M059J (cell line): ENCODE results near the gene ERGIC2. TPM values are rescaled to one million over a fixed set of nuclear protein-coding genes. Genes with fewer than 3 reads are reported as not detected.
"Not testable (repeated sequence)": the region's sequence is repeated elsewhere in the genome, so short reads cannot be mapped to it uniquely, and the experiment has no call there.

Experiments used
- DNase-seq: peaks from one replicate; pipeline ENCODE4 v3.0.0-alpha.2; 2012; ENCODE audit warnings: low read depth
- total RNA-seq: library from RNA; depleted of rRNA; stranded (reverse); fragments of >200 nt; shearing (Covaris generic); gene quantifications from 2 replicates; pipeline ENCODE4 v1.2.3, GENCODE V29; 2014; rRNA removed

The ERGIC2 gene, protein sequence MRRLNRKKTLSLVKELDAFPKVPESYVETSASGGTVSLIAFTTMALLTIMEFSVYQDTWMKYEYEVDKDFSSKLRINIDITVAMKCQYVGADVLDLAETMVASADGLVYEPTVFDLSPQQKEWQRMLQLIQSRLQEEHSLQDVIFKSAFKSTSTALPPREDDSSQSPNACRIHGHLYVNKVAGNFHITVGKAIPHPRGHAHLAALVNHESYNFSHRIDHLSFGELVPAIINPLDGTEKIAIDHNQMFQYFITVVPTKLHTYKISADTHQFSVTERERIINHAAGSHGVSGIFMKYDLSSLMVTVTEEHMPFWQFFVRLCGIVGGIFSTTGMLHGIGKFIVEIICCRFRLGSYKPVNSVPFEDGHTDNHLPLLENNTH
- 121 and 187 TPM in 2 replicates for total RNA-seq

GRCh38 chr12:29380536-29381523, at the start of gene ERGIC2:
Gene ERGIC2, minus strand, starts transcription at chr12:29381172. Its CDS starts 9,539 bp downstream, at chr12:29371633.
- DNase-seq: peak; percentile 98

DNA sequence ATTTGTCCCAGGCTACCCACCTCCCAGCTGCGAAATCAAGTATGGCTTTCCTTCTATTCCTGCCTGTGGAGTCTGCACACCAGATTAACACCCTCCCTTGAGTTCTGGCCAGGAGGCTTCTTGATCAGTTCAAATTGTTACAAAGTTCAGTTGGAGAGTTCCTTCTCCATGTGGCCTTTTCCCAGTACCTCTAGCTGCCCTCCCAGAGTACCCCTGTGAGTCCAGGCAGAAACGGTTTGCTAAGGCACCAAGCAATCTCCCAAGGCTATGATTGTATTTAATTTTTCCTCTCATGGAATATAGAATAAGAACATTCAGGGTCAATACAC, 49.7 kb upstream of the ERGIC2 start:
- no peak for DNase-seq

DNA sequence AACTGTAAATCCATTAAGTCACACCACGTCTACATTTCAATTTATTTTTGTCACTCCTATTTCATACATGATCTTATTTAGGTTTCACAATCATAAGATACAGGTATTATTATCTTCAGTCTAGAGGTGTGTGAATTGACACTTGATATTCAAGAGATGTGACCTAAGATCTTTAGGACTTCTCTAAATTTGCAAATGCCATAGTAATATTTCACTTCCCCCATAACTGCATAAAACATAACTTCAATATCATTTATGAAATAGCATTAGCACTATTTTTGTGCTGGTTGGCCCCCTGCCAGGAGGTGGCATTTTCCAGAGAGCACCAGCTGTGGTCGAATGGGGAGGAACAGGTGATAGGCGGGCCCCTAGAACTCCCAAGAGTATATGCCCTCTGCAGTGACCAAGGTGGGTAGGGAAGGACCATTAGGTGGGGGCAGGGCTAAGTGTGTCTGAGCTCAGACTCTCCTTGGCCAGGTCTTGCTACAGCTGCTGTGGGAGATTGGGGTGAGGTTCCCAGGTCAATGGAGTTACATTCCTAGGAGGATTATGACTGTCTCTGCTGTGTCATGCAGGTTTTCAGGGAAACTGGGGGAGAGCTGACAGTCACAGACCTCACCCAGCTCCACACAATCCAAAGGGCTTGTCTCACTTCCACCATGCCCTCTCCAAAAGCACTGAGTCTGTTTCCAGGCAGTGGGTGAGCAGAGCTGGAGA, 49.2 kb upstream of the ERGIC2 start:
- peak; percentile 1 for DNase-seq

DNA sequence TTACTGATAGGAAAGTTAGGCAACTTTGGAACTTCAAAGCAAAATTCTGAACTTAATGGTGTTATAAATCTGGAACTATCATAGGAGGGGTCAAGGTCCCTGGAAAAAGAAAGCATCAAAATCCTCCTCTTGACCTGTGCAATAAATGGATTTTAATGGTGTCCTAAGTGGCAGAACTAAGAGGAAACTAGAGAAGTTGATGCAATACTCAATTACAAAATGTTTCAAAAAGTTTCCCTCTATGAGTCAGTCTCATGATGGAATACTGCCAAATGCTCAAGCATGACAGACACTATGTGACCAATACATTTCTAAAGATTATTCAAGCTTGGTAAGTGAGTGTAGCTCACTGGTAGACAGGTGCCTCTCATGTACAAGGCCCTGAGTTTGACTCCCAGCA, 47.7 kb upstream of the ERGIC2 start:
- peak; percentile 64 for DNase-seq

GRCh38 chr12:29427964-29428363, 47.0 kb upstream of the ERGIC2 start:
- DNase-seq: no peak

DNA sequence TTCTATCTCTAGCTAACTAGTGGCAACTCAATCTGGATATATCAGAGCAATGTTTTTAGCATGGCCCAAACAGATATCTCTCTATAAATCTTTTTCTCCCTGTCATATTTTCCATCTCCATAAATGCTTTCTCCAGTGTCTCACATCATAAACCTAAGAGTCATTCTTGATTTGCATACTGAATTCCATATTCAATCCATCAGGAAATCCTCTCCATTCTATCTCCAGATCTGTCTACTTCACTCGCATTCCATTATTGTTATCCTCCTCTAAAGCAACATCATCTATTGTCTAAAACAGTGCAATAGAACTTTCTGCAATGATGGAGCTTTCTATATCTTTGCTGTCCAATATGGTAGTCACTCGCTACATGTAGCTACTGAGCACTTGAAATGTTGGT, 45.5 kb upstream of the ERGIC2 start:
- no peak for DNase-seq

GRCh38 chr12:29425722-29426121, 44.8 kb upstream of the ERGIC2 start:
- no peak for DNase-seq

DNA sequence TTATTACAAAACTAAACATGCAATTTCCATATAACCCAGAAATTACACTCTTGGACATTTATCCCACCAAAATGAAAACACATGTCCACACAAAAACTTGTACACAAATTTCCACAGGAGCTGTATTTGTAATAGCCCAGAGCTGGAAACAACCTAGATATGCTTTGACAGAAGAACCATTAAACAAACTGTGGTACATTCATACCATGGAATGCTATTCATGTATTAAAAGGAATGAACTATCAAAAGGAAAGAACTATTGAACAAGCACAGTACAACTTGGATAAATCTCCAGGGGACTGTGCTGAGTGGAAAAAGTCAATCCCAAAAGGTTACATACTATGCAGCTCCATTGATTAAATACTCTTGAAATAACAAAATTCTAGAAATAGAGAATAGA, 35.8 kb upstream of the ERGIC2 start:
- DNase-seq: no peak

GRCh38 chr12:29415111-29415510, 34.1 kb upstream of the ERGIC2 start:
- no peak for DNase-seq

- no peak for DNase-seq
These were observed 33.4 kb upstream of the ERGIC2 start for GRCh38 chr12:29414368-29414767.

- DNase-seq: no peak
These were observed 24.6 kb upstream of the ERGIC2 start for GRCh38 chr12:29405561-29405960.

GRCh38 chr12:29403991-29404390, 23.0 kb upstream of the ERGIC2 start:
- DNase-seq: no peak

DNA sequence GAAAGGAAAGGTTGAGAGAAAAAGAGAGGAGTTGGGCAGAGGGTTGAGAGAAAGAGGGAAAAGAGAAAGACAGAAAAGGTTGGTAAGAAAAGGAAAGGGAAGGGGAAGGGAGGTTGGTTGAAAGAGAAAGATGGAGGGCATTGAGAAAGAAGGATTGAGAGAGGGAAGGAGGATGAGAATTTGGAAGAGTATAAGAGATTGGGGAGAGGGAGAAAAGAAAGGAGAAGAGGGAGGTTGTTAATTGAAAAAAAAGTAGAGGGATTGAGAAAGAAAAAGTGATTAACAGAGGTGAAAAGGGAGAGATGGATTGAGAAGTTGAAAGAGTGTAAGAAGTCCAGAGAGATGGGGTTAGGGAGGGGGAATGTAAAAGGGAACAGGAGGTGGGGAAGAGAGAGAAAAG, 21.5 kb upstream of the ERGIC2 start:
- no peak for DNase-seq

DNA sequence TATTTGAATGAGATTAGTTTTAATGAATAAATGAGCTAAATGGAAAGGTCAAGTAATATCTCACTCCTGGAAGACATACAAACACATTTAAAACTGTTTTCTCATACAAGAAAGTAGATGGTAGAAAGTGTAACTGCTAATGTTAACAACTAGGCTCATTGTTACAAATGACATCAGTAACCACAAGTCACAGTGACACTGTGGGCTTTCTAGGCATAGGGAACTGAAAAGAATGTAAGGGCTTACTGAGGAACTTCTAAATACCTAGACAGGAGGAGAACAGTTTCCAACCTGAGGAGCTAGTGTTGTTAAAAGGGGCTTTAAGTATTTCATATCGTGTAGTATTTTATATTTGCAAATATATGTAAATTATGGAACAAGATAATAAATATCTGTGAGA, 17.5 kb upstream of the ERGIC2 start:
- no peak for DNase-seq

DNA sequence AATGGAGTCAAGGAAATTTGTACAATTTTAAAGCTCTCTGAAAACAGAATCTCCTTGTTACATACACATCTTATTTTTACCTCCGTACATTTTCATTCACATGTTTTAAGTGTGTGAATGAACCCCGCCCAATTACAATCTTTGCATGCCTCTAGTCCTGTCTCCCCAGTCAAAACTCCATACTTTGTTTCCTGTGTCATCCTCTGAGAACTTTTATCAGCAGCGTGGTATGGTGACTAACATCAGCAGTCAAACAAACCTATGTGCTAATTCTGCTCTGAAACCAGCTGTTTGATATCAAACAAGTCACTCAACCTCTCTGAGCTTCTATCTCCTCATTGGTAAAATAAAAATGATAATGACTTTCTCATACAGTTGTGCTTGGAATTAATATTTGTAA, 15.8 kb upstream of the ERGIC2 start:
- DNase-seq: no peak

DNA sequence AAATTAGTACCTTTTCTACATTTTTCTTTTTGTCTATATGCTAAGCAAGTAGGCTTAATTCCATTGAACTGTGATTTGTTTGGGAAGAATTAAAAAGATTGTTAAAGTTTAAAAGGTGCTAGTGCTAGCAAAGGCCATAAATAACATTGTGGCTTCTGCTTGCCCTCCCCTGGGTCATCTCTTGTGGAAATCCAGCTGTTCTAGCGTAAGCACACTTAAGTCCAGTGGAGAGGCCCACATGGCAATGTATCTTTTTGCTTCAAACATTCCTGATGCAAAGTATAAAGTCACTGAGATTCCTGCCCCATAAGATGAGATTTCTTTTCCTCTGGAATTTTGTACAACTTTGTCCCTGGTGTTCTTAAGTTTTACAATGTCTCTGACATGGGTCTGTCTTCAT, 14.4 kb upstream of the ERGIC2 start:
- DNase-seq: no peak

DNA sequence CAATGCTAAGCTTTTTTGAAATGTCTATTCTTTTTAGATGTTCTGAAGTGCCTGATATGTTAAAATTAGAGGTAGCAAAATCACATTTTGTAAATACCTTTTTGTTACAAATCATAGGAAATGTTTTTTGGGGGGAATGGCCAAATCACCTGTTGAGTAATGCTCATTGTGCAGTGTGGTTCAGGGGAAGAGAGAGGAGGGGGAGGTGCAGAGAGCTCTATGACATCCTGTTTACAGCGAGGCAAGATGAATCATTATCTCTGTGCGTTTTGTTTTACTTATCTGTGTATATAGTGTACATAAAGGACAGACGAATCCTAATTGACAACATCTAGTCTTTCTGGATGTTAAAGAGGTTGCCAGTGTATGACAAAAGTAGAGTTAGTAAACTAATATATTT, 9.4 kb upstream of the ERGIC2 start:
- peak; percentile 17 for DNase-seq

DNA sequence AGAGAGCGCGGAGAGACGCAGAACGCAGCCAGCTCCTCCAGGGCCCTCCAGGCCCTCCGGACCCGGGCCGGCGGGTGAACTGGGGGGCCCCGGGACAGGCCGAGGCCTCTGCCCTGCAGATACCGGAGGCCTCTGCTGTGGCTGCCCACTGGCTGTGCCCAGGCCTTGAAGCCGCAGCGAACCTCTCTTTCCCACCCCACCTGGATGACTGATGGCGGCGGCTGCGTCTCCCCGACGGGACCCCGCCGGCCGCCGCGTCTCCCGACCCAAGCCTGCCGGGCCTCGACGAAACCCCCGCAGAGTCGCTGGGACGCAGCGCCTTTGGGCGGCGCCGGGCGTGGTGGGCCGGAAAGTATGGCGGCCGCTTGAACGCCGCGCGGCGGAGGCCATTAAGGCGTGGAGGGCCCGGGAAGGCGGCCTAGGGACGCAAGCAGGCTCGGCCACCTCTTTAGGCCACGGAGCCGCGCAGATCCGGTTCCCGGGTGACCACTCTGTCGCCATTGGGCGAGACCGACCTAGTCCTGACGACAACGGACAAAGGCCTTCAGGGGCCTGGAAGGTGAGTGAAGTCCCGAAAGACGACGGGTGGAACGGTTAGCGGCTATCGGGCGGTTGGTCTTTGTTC, 8.4 kb upstream of the ERGIC2 start:
- no peak for DNase-seq

GRCh38 chr12:29386084-29386680, 5.2 kb upstream of the ERGIC2 start:
- not testable (repeated sequence) for DNase-seq

DNA sequence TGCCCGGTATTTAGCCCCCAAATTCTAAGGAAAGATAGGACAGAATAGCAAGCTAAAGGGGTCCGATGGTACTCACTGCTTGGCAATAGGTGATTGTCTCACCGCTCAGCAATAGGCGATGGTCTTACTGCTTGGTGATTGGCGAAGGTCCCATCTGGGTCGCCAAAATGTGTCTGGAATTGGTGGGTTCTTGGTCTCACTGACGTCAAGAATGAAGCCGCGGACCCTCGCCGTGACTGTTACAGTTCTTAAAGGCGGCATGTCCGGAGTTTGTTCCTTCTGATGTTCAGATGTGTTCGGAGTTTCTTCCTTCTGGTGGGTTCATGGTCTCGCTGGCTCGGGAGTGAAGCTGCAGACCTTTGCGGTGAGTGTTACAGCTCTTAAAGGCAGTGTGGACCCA, 4.2 kb upstream of the ERGIC2 start:
- DNase-seq: not testable (repeated sequence)

GRCh38 chr12:29382251-29382650, 1.3 kb upstream of the ERGIC2 start:
- DNase-seq: no peak
